GM19193 (cell line): Measurements from ENCODE around the gene CHURC1.

Source experiments
- POLR2A ChIP-seq: IDR thresholded peaks from 4 replicates; pipeline ENCODE4 v1.6.1; 2011; ENCODE audit not compliant: insufficient read depth, insufficient read length; ENCODE audit errors: extremely low read depth

The CHURC1 gene

GRCh38 chr14:64891173-64891838 lies 22.9 kb upstream of the CHURC1 start:
- no peak for TF ChIP-seq POLR2A

- TF ChIP-seq POLR2A: no peak
Observed at GRCh38 chr14:64891839-64892375, 22.3 kb upstream of the CHURC1 start.

GRCh38 chr14:64899958-64900357 lies 14.3 kb upstream of the CHURC1 start:
- no peak for TF ChIP-seq POLR2A

- no peak for TF ChIP-seq POLR2A
Observed at GRCh38 chr14:64906022-64906421, 8.2 kb upstream of the CHURC1 start.

- TF ChIP-seq POLR2A: no peak
Observed at GRCh38 chr14:64910847-64911495, 3.3 kb upstream of the CHURC1 start.

GRCh38 chr14:64912261-64912660 lies 2.0 kb upstream of the CHURC1 start:
- no peak for TF ChIP-seq POLR2A

- TF ChIP-seq POLR2A: no peak
Observed at GRCh38 chr14:64915029-64915424, 772 bp downstream of the CHURC1 start.

- TF ChIP-seq POLR2A: no peak
Observed at GRCh38 chr14:64915797-64916196, 1.5 kb downstream of the CHURC1 start.

- TF ChIP-seq POLR2A: no peak
Observed at GRCh38 chr14:64918216-64918615, 4.0 kb downstream of the CHURC1 start.

GRCh38 chr14:64919215-64919614 lies 5.0 kb downstream of the CHURC1 start:
- TF ChIP-seq POLR2A: no peak

- TF ChIP-seq POLR2A: no peak
Observed at GRCh38 chr14:64919618-64920017, 5.4 kb downstream of the CHURC1 start.

- TF ChIP-seq POLR2A: no peak
Observed at GRCh38 chr14:64920465-64920864, 6.2 kb downstream of the CHURC1 start.

GRCh38 chr14:64923015-64923414 lies 8.8 kb downstream of the CHURC1 start:
- no peak for TF ChIP-seq POLR2A

- no peak for TF ChIP-seq POLR2A
Observed at GRCh38 chr14:64926398-64926995, 12.2 kb downstream of the CHURC1 start.

GRCh38 chr14:64927031-64927430 lies 12.8 kb downstream of the CHURC1 start:
- TF ChIP-seq POLR2A: no peak
